OCI-LY1 (cell line): ENCODE results near the gene NOA1.

Experiments
- H2AFZ ChIP-seq: fragments of 200-600 bp; sonication (generic), shearing (Covaris generic); 2 replicates; pipeline ENCODE4 v1.6.0; 2014; ENCODE audit warnings: antibody characterized with exemption, mild to moderate bottlenecking, low read length
- H3F3A ChIP-seq: fragments of 200-600 bp; sonication (generic), shearing (Covaris generic); 2 replicates; pipeline ENCODE4 v1.6.0; 2014; ENCODE audit warnings: mild to moderate bottlenecking, antibody characterized with exemption, low read length, moderate library complexity; ENCODE audit not compliant: insufficient read depth
- H3K27ac ChIP-seq: fragments of 200-600 bp; sonication (generic); 2 replicates; pipeline ENCODE4 v1.5.1; 2014; ENCODE audit warnings: low read length, mixed run types, mild to moderate bottlenecking, low read depth; ENCODE audit not compliant: poor library complexity, severe bottlenecking
- H3K27me3 ChIP-seq: fragments of 200-600 bp; sonication (generic); 2 replicates; pipeline ENCODE4 v1.6.0; 2014; ENCODE audit warnings: antibody characterized with exemption, mild to moderate bottlenecking, low read length, moderate library complexity; ENCODE audit not compliant: insufficient read depth
- H3K36me3 ChIP-seq: fragments of 200-600 bp; sonication (generic); 2 replicates; pipeline ENCODE4 v1.6.1; 2014; ENCODE audit warnings: mild to moderate bottlenecking, antibody characterized with exemption, low read length, moderate library complexity, mixed read lengths; ENCODE audit not compliant: insufficient read depth
- H3K4me1 ChIP-seq: fragments of 200-600 bp; sonication (generic); 2 replicates; pipeline ENCODE4 v1.5.1; 2014; ENCODE audit warnings: mild to moderate bottlenecking, low read length, moderate library complexity; ENCODE audit not compliant: insufficient read depth, severe bottlenecking
- H3K4me2 ChIP-seq: fragments of 200-600 bp; sonication (generic), shearing (Covaris generic); 2 replicates; pipeline ENCODE4 v1.6.1; 2014; ENCODE audit warnings: low read length
- H3K4me3 ChIP-seq: fragments of 200-600 bp; sonication (generic); 2 replicates; pipeline ENCODE4 v1.5.1; 2014; ENCODE audit warnings: low read length, low read depth, mild to moderate bottlenecking, mixed read lengths; ENCODE audit not compliant: poor library complexity, severe bottlenecking
- H3K79me2 ChIP-seq: fragments of 200-600 bp; shearing (Covaris generic); 2 replicates; pipeline ENCODE4 v1.6.1; 2016; ENCODE audit warnings: mixed run types, low read length, mixed read lengths; ENCODE audit not compliant: insufficient read depth
- H3K9ac ChIP-seq: fragments of 200-600 bp; sonication (generic), shearing (Covaris generic); 2 replicates; pipeline ENCODE4 v1.6.1; 2014; ENCODE audit warnings: mild to moderate bottlenecking, low read length, mixed read lengths
- H3K9me2 ChIP-seq: fragments of 200-600 bp; sonication (generic), shearing (Covaris generic); 2 replicates; pipeline ENCODE4 v1.6.1; 2014; ENCODE audit warnings: low read depth, mild to moderate bottlenecking, low read length, mixed read lengths
- H3K9me3 ChIP-seq: fragments of 200-600 bp; shearing (Covaris generic); 2 replicates; pipeline ENCODE4 v1.6.1; 2014; ENCODE audit warnings: low read length, mixed read lengths
- H4K20me1 ChIP-seq: fragments of 200-600 bp; sonication (generic), shearing (Covaris generic); 2 replicates; pipeline ENCODE4 v1.6.0; 2016; ENCODE audit warnings: mild to moderate bottlenecking, low read length; ENCODE audit not compliant: insufficient read depth
- EZH2 ChIP-seq: fragments of 200-600 bp; sonication (generic), shearing (Covaris generic); IDR thresholded peaks from 2 replicates; pipeline ENCODE4 v1.8.0; 2017; ENCODE audit warnings: borderline replicate concordance, mixed run types, mild to moderate bottlenecking, antibody characterized with exemption, low read length, moderate library complexity, mixed read lengths
- TF ChIP-seq, protein P1 (sequence below): fragments of 200-600 bp; sonication (generic), shearing (Covaris generic); IDR thresholded peaks from 2 replicates; pipeline ENCODE4 v1.5.1; 2017; ENCODE audit warnings: mild to moderate bottlenecking, antibody characterized with exemption, low read length, moderate library complexity, mixed read lengths

NOA1 gene

DNA sequence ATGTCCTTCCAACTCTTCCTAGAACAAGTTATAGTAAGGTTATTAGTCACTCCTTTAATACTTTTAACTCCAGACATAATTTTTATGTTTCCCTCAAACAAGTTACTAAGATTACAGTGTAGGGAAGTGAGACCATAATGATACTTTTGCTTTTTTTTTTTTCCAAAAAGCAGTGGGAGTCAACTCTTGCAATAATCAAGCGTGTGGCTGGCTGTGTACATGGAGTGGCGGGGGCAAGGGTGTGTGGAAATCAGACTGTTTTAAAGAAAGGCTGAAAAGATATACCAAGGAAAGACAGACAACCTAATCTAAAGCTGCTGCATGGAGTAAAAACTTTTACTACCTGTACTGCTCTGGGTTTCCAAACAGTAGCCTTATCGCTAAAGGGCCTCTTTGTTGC is 4.1 kb downstream of the NOA1 start:
- Histone ChIP-seq H3K9ac (no peak overlapping the region), H3K27me3 (no peaks in the 10 kb centered on the region), H3K79me2 (peaks cover 22% of the 10 kb centered on the region), H3K4me3 (no peak overlapping the region), H3F3A (no peaks in the 10 kb centered on the region), H4K20me1 (peaks cover 2% of the 10 kb centered on the region; the same call in 1 of the 2 replicates), H3K36me3 (peaks cover 67% of the 10 kb centered on the region), H3K9me3 (0 out of 2 replicates have a peak, but pooled peaks cover 3% of the 10 kb centered on the region), H3K4me1 (peaks cover 22% of the 10 kb centered on the region), H3K27ac (no peak overlapping the region), H3K9me2 (no peaks in the 10 kb centered on the region), H2AFZ (no peak overlapping the region), H3K4me2 (no peak overlapping the region)
- TF ChIP-seq, protein P1, sequence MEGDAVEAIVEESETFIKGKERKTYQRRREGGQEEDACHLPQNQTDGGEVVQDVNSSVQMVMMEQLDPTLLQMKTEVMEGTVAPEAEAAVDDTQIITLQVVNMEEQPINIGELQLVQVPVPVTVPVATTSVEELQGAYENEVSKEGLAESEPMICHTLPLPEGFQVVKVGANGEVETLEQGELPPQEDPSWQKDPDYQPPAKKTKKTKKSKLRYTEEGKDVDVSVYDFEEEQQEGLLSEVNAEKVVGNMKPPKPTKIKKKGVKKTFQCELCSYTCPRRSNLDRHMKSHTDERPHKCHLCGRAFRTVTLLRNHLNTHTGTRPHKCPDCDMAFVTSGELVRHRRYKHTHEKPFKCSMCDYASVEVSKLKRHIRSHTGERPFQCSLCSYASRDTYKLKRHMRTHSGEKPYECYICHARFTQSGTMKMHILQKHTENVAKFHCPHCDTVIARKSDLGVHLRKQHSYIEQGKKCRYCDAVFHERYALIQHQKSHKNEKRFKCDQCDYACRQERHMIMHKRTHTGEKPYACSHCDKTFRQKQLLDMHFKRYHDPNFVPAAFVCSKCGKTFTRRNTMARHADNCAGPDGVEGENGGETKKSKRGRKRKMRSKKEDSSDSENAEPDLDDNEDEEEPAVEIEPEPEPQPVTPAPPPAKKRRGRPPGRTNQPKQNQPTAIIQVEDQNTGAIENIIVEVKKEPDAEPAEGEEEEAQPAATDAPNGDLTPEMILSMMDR = no peak
- TF ChIP-seq EZH2 = no peak

DNA sequence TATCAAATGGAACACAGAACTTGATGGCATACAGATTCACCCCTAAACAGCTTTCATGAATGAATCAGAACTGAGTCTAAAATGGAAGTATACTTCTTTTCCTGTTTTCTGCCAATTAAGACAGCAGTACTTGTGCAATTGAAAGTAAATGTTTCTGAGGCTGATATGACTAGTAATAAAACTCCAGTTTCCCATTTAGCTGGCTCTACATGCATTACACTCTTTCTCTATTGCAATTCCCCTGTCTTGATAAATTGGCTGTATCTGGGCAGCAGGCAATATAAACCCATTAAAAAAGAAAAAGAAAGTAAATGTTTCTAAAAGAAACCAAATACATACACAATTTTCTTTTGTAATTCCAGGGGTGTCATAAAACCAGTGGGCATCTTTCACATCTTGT is 4.6 kb downstream of the NOA1 start:
- Histone ChIP-seq H3K36me3 (peaks cover 72% of the 10 kb centered on the region), H3K27ac (no peak overlapping the region), H3K9ac (no peak overlapping the region), H3K79me2 (peaks cover 22% of the 10 kb centered on the region), H3K4me3 (no peak overlapping the region), H3K27me3 (no peaks in the 10 kb centered on the region), H3K4me2 (no peak overlapping the region), H4K20me1 (peaks cover 2% of the 10 kb centered on the region; the same call in 1 of the 2 replicates), H3F3A (no peaks in the 10 kb centered on the region), H2AFZ (no peak overlapping the region), H3K4me1 (peaks cover 22% of the 10 kb centered on the region), H3K9me3 (0 out of 2 replicates have a peak, but pooled peaks cover 3% of the 10 kb centered on the region), H3K9me2 (no peaks in the 10 kb centered on the region)
- TF ChIP-seq, protein P1 = no peak
- TF ChIP-seq EZH2 = no peak

DNA sequence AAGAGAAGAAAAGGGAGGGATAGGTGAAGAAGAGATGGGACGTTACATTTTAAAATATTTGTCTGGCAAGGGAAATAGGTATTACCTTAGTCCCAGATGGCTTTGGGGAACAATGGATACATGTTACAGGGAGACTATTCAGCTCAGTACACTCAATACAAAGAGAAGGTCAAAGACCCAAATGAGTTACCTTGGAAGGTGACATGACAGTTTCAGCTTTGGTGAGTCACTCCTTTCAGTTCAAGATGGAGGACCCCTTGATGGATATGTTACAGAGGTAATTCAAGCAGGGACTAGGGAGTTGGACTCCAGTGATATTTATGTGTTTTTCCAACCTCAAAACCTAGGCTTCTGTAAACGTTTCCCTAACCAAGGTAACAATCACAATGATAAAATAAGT is 5.0 kb downstream of the NOA1 start:
- Histone ChIP-seq H4K20me1 (peaks cover 2% of the 10 kb centered on the region; the same call in 1 of the 2 replicates), H3K9me2 (no peaks in the 10 kb centered on the region), H3K4me2 (no peak overlapping the region), H3K27ac (no peak overlapping the region), H3K27me3 (no peaks in the 10 kb centered on the region), H3K4me1 (peaks cover 22% of the 10 kb centered on the region), H3K9me3 (0 out of 2 replicates have a peak, but pooled peaks cover 3% of the 10 kb centered on the region), H3K4me3 (no peak overlapping the region), H3F3A (no peaks in the 10 kb centered on the region), H3K36me3 (peaks cover 76% of the 10 kb centered on the region), H2AFZ (no peak overlapping the region), H3K79me2 (peaks cover 22% of the 10 kb centered on the region), H3K9ac (no peak overlapping the region)
- TF ChIP-seq, protein P1 = no peak
- TF ChIP-seq EZH2 = no peak
